HepG2 (cell line): ENCODE results near the gene IL17C. TPM values are rescaled to one million over a fixed set of nuclear protein-coding genes. Genes with fewer than 3 reads are reported as not detected.

ENCODE experiments used
- AGO1 ChIP-seq: fragments of 200-400 bp; formaldehyde crosslinking; IDR thresholded peaks from 2 replicates; pipeline ENCODE4 v1.6.1; 2017; ENCODE audit warnings: mild to moderate bottlenecking, low read depth, low read length, moderate library complexity; ENCODE audit not compliant: poor library complexity, severe bottlenecking
- BCL3 ChIP-seq: sonication (generic); formaldehyde crosslinking; IDR thresholded peaks from 2 replicates; pipeline ENCODE4 v1.5.1; 2020; ENCODE audit warnings: mild to moderate bottlenecking, missing genetic modification reagents, moderate library complexity
- GFI1 ChIP-seq: sonication (generic); formaldehyde crosslinking; IDR thresholded peaks from 2 replicates; pipeline ENCODE4 v1.5.0; 2020; ENCODE audit warnings: missing genetic modification reagents, mild to moderate bottlenecking, borderline replicate concordance
- LCORL ChIP-seq, 2 experiments: fragments of 450-650 bp in 1 of 2; sonication (generic) in 1 of 2; formaldehyde crosslinking in 1 of 2; IDR thresholded peaks; 2 replicates each; pipeline versions ENCODE4 v1.5.0 to v1.6.1; 2017 to 2020; ENCODE audit warnings: antibody characterized with exemption in 1 of 2, missing genetic modification reagents in 1 of 2
- NFAT5 ChIP-seq: sonication (generic); formaldehyde crosslinking; IDR thresholded peaks from 2 replicates; pipeline ENCODE4 v1.4.0; 2020; ENCODE audit warnings: missing genetic modification reagents
- NR0B2 ChIP-seq: sonication (generic); formaldehyde crosslinking; IDR thresholded peaks from 2 replicates; pipeline ENCODE4 v1.4.0; 2020; ENCODE audit warnings: mild to moderate bottlenecking, missing genetic modification reagents
- PATZ1 ChIP-seq: sonication (generic); formaldehyde crosslinking; IDR thresholded peaks from 2 replicates; pipeline ENCODE4 v1.4.0; 2020; ENCODE audit warnings: missing genetic modification reagents
- PTBP1 ChIP-seq: fragments of 200-400 bp; formaldehyde crosslinking; IDR thresholded peaks from 2 replicates; pipeline ENCODE4 v1.6.1; 2018; ENCODE audit warnings: low read length, low read depth; ENCODE audit not compliant: poor library complexity, severe bottlenecking
- RELA ChIP-seq: sonication (generic); formaldehyde crosslinking; IDR thresholded peaks from 2 replicates; pipeline ENCODE4 v1.4.0; 2020; ENCODE audit warnings: missing genetic modification reagents
- SIN3B ChIP-seq: fragments of 150-350 bp; IDR thresholded peaks from 2 replicates; pipeline ENCODE4 v1.6.1; 2014; ENCODE audit warnings: low read length
- UBTF ChIP-seq: sonication (generic); formaldehyde crosslinking; IDR thresholded peaks from 2 replicates; pipeline ENCODE4 v1.4.0; 2020; ENCODE audit warnings: mild to moderate bottlenecking, missing genetic modification reagents
- XRCC5 ChIP-seq: fragments of 200-400 bp; formaldehyde crosslinking; optimal IDR thresholded peaks from 2 replicates; pipeline ENCODE3; 2017; ENCODE audit warnings: mild to moderate bottlenecking, low read length
- ZFP90 ChIP-seq: sonication (generic); formaldehyde crosslinking; IDR thresholded peaks from 2 replicates; pipeline ENCODE4 v1.8.0; 2022; ENCODE audit warnings: missing genetic modification reagents, mild to moderate bottlenecking, inconsistent platforms, borderline replicate concordance
- ZFY ChIP-seq: sonication (generic); formaldehyde crosslinking; IDR thresholded peaks from 2 replicates; pipeline ENCODE4 v1.4.0; 2020; ENCODE audit warnings: missing genetic modification reagents
- ZNF530 ChIP-seq: sonication (generic); formaldehyde crosslinking; IDR thresholded peaks from 2 replicates; pipeline ENCODE4 v1.5.0; 2020; ENCODE audit warnings: low read depth, mild to moderate bottlenecking, missing genetic modification reagents
- ZNF589 ChIP-seq: sonication (generic); formaldehyde crosslinking; conservative IDR thresholded peaks from 2 replicates; pipeline ENCODE4 v1.8.0; 2022; ENCODE audit warnings: mild to moderate bottlenecking, moderate library complexity, missing genetic modification reagents
- ZNF788 ChIP-seq: sonication (generic); formaldehyde crosslinking; IDR thresholded peaks from 2 replicates; pipeline ENCODE4 v1.5.0; 2020; ENCODE audit warnings: mild to moderate bottlenecking, missing genetic modification reagents, borderline replicate concordance
- polyA plus RNA-seq, 8 experiments: library from polyadenylated mRNA; depleted of rRNA in 3 of 8; stranded (reverse) in 7 of 8; unstranded in 1 of 8; fragments of >200 nt; fragmentation: Illumina TruSeq in 4 of 8; extraction: Trizol in 4 of 8; gene quantifications; 2 replicates each; pipeline versions ENCODE4 v1.2.1 to v1.2.3, GENCODE V29; 2011 to 2016; ENCODE audit warnings: low read depth in 4 of 8, missing spikeins in 1 of 8, mixed read lengths in 1 of 8; ENCODE audit not compliant: insufficient read depth in 1 of 8
- total RNA-seq, 5 experiments: library from RNA; depleted of rRNA; stranded (reverse); fragments of >200 nt; fragmentation: Illumina TruSeq; extraction: Trizol; gene quantifications; 2 replicates each; pipeline ENCODE4 v1.2.3, GENCODE V29; 2016; ENCODE audit warnings: low read depth in 1 of 5

Gene IL17C
- total and polyA plus RNA-seq, 2 of the 13 experiments (the other 11 are each of a cell fraction or from before 2014, with no cell fraction given) = not detected

GRCh38 chr16:88681084-88681680 lies 42.8 kb downstream of the IL17C start (continued):
- TF ChIP-seq XRCC5 (peak; percentile 78), SIN3B (no peak), BCL3 (CRISPR knock-in tag) (no peak), PATZ1 (CRISPR knock-in tag) (peak; percentile 37; the same call in 1 of the 2 replicates), ZNF788 (CRISPR knock-in tag) (no peak), ZFP90 (CRISPR knock-in tag) (no peak), ZNF530 (CRISPR knock-in tag) (no peak), ZFY (CRISPR knock-in tag) (peak; percentile 39; the same call in 1 of the 2 replicates), NR0B2 (CRISPR knock-in tag) (0 out of 2 replicates have a peak, but pooled peaks have one; percentile 25), PTBP1 (no peak), NFAT5 (CRISPR knock-in tag) (0 out of 2 replicates have a peak, but pooled peaks have one; percentile 6), LCORL (IDR thresholded peaks at IDR 0.05) (no peak), LCORL (CRISPR knock-in tag; IDR thresholded peaks at IDR 0.05) (no peak; the same call in 1 of the 2 replicates), ZNF589 (no peak), RELA (CRISPR knock-in tag) (no peak), UBTF (CRISPR knock-in tag) (peak; percentile 68; the same call in 1 of the 2 replicates), AGO1 (peak; percentile 91), GFI1 (no peak)
